Kidney (tissue), 14 donors: ENCODE data around the gene PHYKPL. TPM values are rescaled to one million over a fixed set of nuclear protein-coding genes. Genes with fewer than 3 reads are reported as not detected.

Source experiments
- DNase-seq, 5 donors: peaks; one replicate each; pipeline ENCODE4 v3.0.0-alpha.2; 2013 to 2020
- FAIRE-seq: peaks from 2 replicates; lab custom pipeline; 2012; peaks lifted over from hg19 to GRCh38; lab: Jason Lieb, UNC
- H3K27ac ChIP-seq, 2 donors: one replicate each; pipeline ENCODE4 v1.7.0; 2013; ENCODE audit warnings: low read depth in 2 of 2, low read length in 2 of 2, inconsistent platforms in 1 of 2
- H3K27me3 ChIP-seq: one replicate; pipeline ENCODE4 v1.7.1; 2013; ENCODE audit warnings: low read length, inconsistent platforms; ENCODE audit not compliant: control insufficient read depth, insufficient read depth
- H3K36me3 ChIP-seq, 3 donors: one replicate each; pipeline versions ENCODE4 v1.7.0 to v1.7.1; 2013; ENCODE audit warnings: low read length in 3 of 3, control low read depth in 1 of 3, inconsistent platforms in 1 of 3; ENCODE audit not compliant: insufficient read depth in 3 of 3, control insufficient read depth in 2 of 3
- H3K4me1 ChIP-seq, 3 donors: one replicate each; pipeline versions ENCODE4 v1.7.0 to v1.7.1; 2013; ENCODE audit warnings: low read length in 3 of 3, inconsistent platforms in 1 of 3, low read depth in 1 of 3; ENCODE audit not compliant: control insufficient read depth in 2 of 3, insufficient read depth in 2 of 3
- H3K4me3 ChIP-seq, 3 donors: one replicate each; pipeline versions ENCODE4 v1.7.0 to v1.8.1; 2013; ENCODE audit warnings: low read length in 3 of 3, control low read depth in 1 of 3, inconsistent platforms in 1 of 3
- H3K9ac ChIP-seq, 3 donors: one replicate each; pipeline versions ENCODE4 v1.7.0 to v1.7.1; 2013; ENCODE audit warnings: low read length in 3 of 3, control low read depth in 1 of 3, inconsistent platforms in 1 of 3
- H3K9me3 ChIP-seq, 3 donors: one replicate each; pipeline versions ENCODE4 v1.7.0 to v1.7.1; 2013; ENCODE audit warnings: low read length in 3 of 3, control low read depth in 1 of 3, inconsistent platforms in 1 of 3; ENCODE audit not compliant: control insufficient read depth in 2 of 3, insufficient read depth in 1 of 3
- CTCF ChIP-seq: IDR thresholded peaks from 3 replicates; pipeline ENCODE4 v1.5.1; 2012; ENCODE audit warnings: mild to moderate bottlenecking, moderate library complexity, borderline replicate concordance; ENCODE audit not compliant: insufficient read depth; ENCODE audit errors: extremely low read depth
- intact Hi-C: fragments of 100-400 bp; cut with DNase I; formaldehyde crosslinking; loops from one replicate; pipeline ENCODE4 v1.11.1; 2022
- polyA plus RNA-seq: library from polyadenylated mRNA; stranded (reverse); fragments of 350-450 nt; fragmentation: Illumina TruSeq; extraction: RNeasy Lipid Tissue Mini Kit (QIAGEN cat#74804); gene quantifications from one replicate; pipeline ENCODE4 v1.2.3, GENCODE V29; 2014; ENCODE audit warnings: low read depth, low replicate concordance; ENCODE audit not compliant: insufficient read depth
- total RNA-seq: library from RNA; stranded (reverse); fragmentation: NEBNext Ultra II Directional; extraction: Animal tissue kit (Norgen Biotek cat#: 25700); gene quantifications from one replicate; pipeline ENCODE4 v1.2.1, GENCODE V29; 2021
- donor health status: control.
- donor health status: control.
- donor health status: control.
- donor health status: control.
- donor health status: control.
- donor health status: DM: yes; HTN: yes; CAD: no.
- donor health status: Normal renal cell carcinoma (clear cell type).

PHYKPL gene
- total and polyA plus RNA-seq, 2 donors from 2014 or later: 35.3 to 116 TPM

DNA sequence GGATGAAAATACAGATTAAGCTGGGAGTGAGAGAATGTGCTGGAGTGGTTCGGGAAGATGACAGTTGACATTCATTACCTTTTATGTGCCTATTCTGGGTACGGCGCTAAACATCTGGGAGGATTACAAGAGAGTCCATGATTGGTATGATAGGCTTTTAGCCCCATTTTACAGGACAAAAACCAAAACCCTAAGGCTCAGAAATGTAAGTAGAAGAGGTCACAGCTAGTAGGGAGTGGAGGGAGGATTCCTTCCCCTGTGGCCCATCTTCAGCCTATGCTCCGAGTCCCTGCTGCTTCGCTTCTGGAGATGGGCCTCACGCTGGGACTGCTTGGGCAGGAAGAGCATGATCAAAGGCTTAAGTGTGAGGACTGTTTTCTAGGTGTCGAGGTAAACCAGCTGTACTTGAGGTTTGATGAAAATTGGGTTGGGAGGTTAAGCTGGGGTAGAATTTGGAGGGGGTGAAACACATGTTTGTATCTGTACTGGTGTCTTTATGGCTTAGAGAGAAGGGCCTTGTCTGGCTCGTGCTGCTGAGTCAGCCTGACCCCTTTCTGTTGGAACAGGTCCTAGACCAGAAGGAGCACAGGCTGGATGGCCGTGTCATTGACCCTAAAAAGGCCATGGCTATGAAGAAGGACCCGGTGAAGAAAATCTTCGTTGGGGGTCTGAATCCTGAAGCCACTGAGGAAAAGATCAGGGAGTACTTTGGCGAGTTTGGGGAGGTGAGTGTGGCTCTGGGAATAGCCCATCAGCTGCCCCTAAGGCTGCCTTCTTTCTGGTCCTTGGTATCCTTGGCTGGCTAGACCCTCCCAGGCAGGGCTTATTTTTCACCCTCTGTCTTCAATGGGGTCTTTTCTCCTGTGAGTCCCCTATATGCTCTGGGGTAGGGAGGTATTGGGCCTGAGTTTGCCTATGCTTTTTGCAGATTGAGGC is 26.2 kb downstream of the PHYKPL start:
- intact Hi-C loops: no loop called here
- Histone ChIP-seq H3K9me3 (no peaks in the 10 kb centered on the region), H3K27me3 (no peaks in the 10 kb centered on the region), H3K4me3 (peak overlapping the region; percentile 74 to 96 (median 92)), H3K9ac (peak overlapping the region in 1 of 3 donors; percentile 51), H3K4me1 (peaks cover 3 to 15% (median 13%) of the 10 kb centered on the region in 3 donors), H3K27ac (no peak overlapping the region), H3K36me3 (peaks cover 18 to 49% (median 38%) of the 10 kb centered on the region in 3 donors)
- peak in 1 of 5 donors; percentile 27 for DNase-seq
- FAIRE-seq: no peak
- TF ChIP-seq CTCF: no peak

DNA sequence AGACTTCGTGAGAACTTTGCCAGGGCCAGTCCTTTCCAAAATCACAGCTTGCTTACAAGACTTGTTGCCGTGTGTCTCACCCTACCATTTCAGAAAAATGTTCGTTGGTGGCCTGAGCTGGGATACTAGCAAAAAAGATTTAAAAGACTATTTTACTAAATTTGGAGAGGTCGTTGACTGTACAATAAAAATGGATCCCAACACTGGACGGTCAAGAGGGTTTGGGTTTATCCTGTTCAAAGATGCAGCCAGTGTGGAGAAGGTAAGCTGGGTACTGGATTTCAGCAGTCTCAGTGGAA is 26.9 kb downstream of the PHYKPL start:
- H3K36me3 ChIP-seq: peaks cover 18 to 41% (median 35%) of the 10 kb centered on the region in 3 donors
- no peak for DNase-seq
- H3K27ac ChIP-seq: peak overlapping the region in 1 of 2 donors; percentile 33
- H3K9me3 ChIP-seq: no peaks in the 10 kb centered on the region
- no peak for TF ChIP-seq CTCF
- no peak for FAIRE-seq
- H3K4me3 ChIP-seq: peak overlapping the region; percentile 74 to 96 (median 92)
- peak overlapping the region; percentile 38 to 68 (median 51) for H3K9ac ChIP-seq
- no peaks in the 10 kb centered on the region for H3K27me3 ChIP-seq
- H3K4me1 ChIP-seq: peaks cover 3 to 15% (median 11%) of the 10 kb centered on the region in 3 donors
- intact Hi-C loops: no loop called here

- Histone ChIP-seq H3K4me3 (peak overlapping the region; percentile 74 to 96 (median 92)), H3K9ac (peak overlapping the region; percentile 38 to 68 (median 51)), H3K4me1 (peaks cover 3 to 15% (median 11%) of the 10 kb centered on the region in 3 donors), H3K27ac (peak overlapping the region; percentile 76 to 82), H3K36me3 (peaks cover 18 to 36% (median 29%) of the 10 kb centered on the region in 3 donors), H3K27me3 (no peaks in the 10 kb centered on the region), H3K9me3 (no peaks in the 10 kb centered on the region)
- TF ChIP-seq CTCF: no peak
- DNase-seq (peak; percentile 77 to 95 (median 87)), FAIRE-seq (no peak)
- intact Hi-C loops: no loop called here
These were observed 27.5 kb downstream of the PHYKPL start for GRCh38 chr5:178204935-178205748.
